ES-I3 (cell line): Measurements from ENCODE around the gene PAQR4.

Experiments used
- H3K36me3 ChIP-seq: 2 replicates; pipeline ENCODE4 v1.6.1; 2013; ENCODE audit warnings: mild to moderate bottlenecking, low read length, control low read depth, moderate library complexity; ENCODE audit not compliant: insufficient read depth
- H3K4me1 ChIP-seq: 2 replicates; pipeline ENCODE4 v1.6.1; 2013; ENCODE audit warnings: mild to moderate bottlenecking, control low read depth, low read length; ENCODE audit not compliant: insufficient read depth
- H3K9ac ChIP-seq: 2 replicates; pipeline ENCODE4 v1.6.1; 2013; ENCODE audit warnings: low read depth, mild to moderate bottlenecking, low read length, moderate library complexity
- H3K9me3 ChIP-seq: 2 replicates; pipeline ENCODE4 v1.6.1; 2013; ENCODE audit warnings: mild to moderate bottlenecking, low read length, moderate library complexity; ENCODE audit not compliant: control insufficient read depth, insufficient read depth

The PAQR4 gene

GRCh38 chr16:2986623-2987188 is 17.6 kb downstream of the PAQR4 start:
- H3K4me1 ChIP-seq: peaks cover 30% of the 10 kb centered on the region
- no peaks in the 10 kb centered on the region for H3K9me3 ChIP-seq
- no peak overlapping the region for H3K9ac ChIP-seq
- H3K36me3 ChIP-seq: no peaks in the 10 kb centered on the region

- Histone ChIP-seq H3K9me3 (no peaks in the 10 kb centered on the region), H3K4me1 (peaks cover 30% of the 10 kb centered on the region), H3K9ac (no peak overlapping the region), H3K36me3 (no peaks in the 10 kb centered on the region)
Observed at GRCh38 chr16:2987286-2987685, 18.1 kb downstream of the PAQR4 start.

- Histone ChIP-seq H3K9ac (no peak overlapping the region), H3K4me1 (peaks cover 29% of the 10 kb centered on the region), H3K9me3 (no peaks in the 10 kb centered on the region), H3K36me3 (no peaks in the 10 kb centered on the region)
Observed at GRCh38 chr16:2987833-2988232, 18.7 kb downstream of the PAQR4 start.

GRCh38 chr16:2988590-2989099 is 19.5 kb downstream of the PAQR4 start:
- Histone ChIP-seq H3K4me1 (peaks cover 26% of the 10 kb centered on the region), H3K9ac (no peak overlapping the region), H3K9me3 (no peaks in the 10 kb centered on the region)

GRCh38 chr16:2990891-2991290 is 21.7 kb downstream of the PAQR4 start:
- H3K36me3 ChIP-seq: no peaks in the 10 kb centered on the region
- H3K4me1 ChIP-seq: peaks cover 26% of the 10 kb centered on the region
- H3K9me3 ChIP-seq: no peaks in the 10 kb centered on the region
- no peak overlapping the region for H3K9ac ChIP-seq

More at GRCh38 chr16:2988590-2989099, 19.5 kb downstream of the PAQR4 start:
- H3K36me3 ChIP-seq: no peaks in the 10 kb centered on the region

- Histone ChIP-seq H3K9ac (no peak overlapping the region), H3K9me3 (no peaks in the 10 kb centered on the region), H3K4me1 (peaks cover 28% of the 10 kb centered on the region), H3K36me3 (no peaks in the 10 kb centered on the region)
Observed at GRCh38 chr16:2991566-2992261, 22.6 kb downstream of the PAQR4 start.

GRCh38 chr16:2992383-2993081 is 23.4 kb downstream of the PAQR4 start:
- H3K4me1 ChIP-seq: peaks cover 29% of the 10 kb centered on the region
- no peak overlapping the region for H3K9ac ChIP-seq
- H3K36me3 ChIP-seq: no peaks in the 10 kb centered on the region
- no peaks in the 10 kb centered on the region for H3K9me3 ChIP-seq

GRCh38 chr16:2996298-2996697 is 27.1 kb downstream of the PAQR4 start:
- H3K4me1 ChIP-seq: peaks cover 7% of the 10 kb centered on the region
- H3K9ac ChIP-seq: no peak overlapping the region
- no peaks in the 10 kb centered on the region for H3K36me3 ChIP-seq
- no peaks in the 10 kb centered on the region for H3K9me3 ChIP-seq

- Histone ChIP-seq H3K9me3 (no peaks in the 10 kb centered on the region), H3K9ac (no peak overlapping the region), H3K36me3 (no peaks in the 10 kb centered on the region), H3K4me1 (peaks cover 6% of the 10 kb centered on the region)
Observed at GRCh38 chr16:2999929-3000328, 30.8 kb downstream of the PAQR4 start.

GRCh38 chr16:3000540-3000939 is 31.4 kb downstream of the PAQR4 start:
- Histone ChIP-seq H3K36me3 (no peaks in the 10 kb centered on the region), H3K9ac (no peak overlapping the region), H3K4me1 (peaks cover 6% of the 10 kb centered on the region), H3K9me3 (no peaks in the 10 kb centered on the region)

- H3K36me3 ChIP-seq: no peaks in the 10 kb centered on the region
- no peak overlapping the region for H3K9ac ChIP-seq
- peaks cover 6% of the 10 kb centered on the region for H3K4me1 ChIP-seq
- no peaks in the 10 kb centered on the region for H3K9me3 ChIP-seq
Observed at GRCh38 chr16:3001316-3001715, 32.2 kb downstream of the PAQR4 start.

- Histone ChIP-seq H3K36me3 (no peaks in the 10 kb centered on the region), H3K9me3 (no peaks in the 10 kb centered on the region), H3K9ac (no peak overlapping the region), H3K4me1 (peaks cover 20% of the 10 kb centered on the region)
Observed at GRCh38 chr16:3003582-3004270, 34.6 kb downstream of the PAQR4 start.

GRCh38 chr16:3004319-3004718 is 35.2 kb downstream of the PAQR4 start:
- peaks cover 23% of the 10 kb centered on the region for H3K4me1 ChIP-seq
- no peaks in the 10 kb centered on the region for H3K36me3 ChIP-seq
- no peaks in the 10 kb centered on the region for H3K9me3 ChIP-seq
- no peak overlapping the region for H3K9ac ChIP-seq

GRCh38 chr16:3004781-3005284 is 35.7 kb downstream of the PAQR4 start:
- Histone ChIP-seq H3K4me1 (peaks cover 25% of the 10 kb centered on the region), H3K36me3 (no peaks in the 10 kb centered on the region), H3K9ac (peak overlapping the region; percentile 71), H3K9me3 (no peaks in the 10 kb centered on the region)
